PFSK-1 (cell line): ENCODE results near the gene SLC9A4.

ENCODE experiments used
- POLR2AphosphoS5 ChIP-seq: IDR thresholded peaks from 2 replicates; pipeline ENCODE4 v1.6.1; 2012; ENCODE audit warnings: low read depth, mild to moderate bottlenecking, control low read depth, low read length, moderate library complexity
- REST ChIP-seq, 2 experiments: IDR thresholded peaks; 2 replicates each; pipeline versions ENCODE4 v1.6.1 to v1.8.0; 2011 to 2012; ENCODE audit warnings: low read depth in 2 of 2, low read length in 2 of 2, control low read depth in 1 of 2, inconsistent platforms in 1 of 2, mild to moderate bottlenecking in 1 of 2, moderate library complexity in 1 of 2; ENCODE audit not compliant: insufficient read depth in 1 of 2
- SIN3A ChIP-seq: IDR thresholded peaks from 2 replicates; pipeline ENCODE4 v1.6.1; 2012; ENCODE audit warnings: mild to moderate bottlenecking, low read length, moderate library complexity, borderline replicate concordance; ENCODE audit not compliant: insufficient read depth
- TAF1 ChIP-seq: IDR thresholded peaks from 2 replicates; pipeline ENCODE4 v1.6.1; 2012; ENCODE audit warnings: low read length, control low read depth, borderline replicate concordance; ENCODE audit not compliant: insufficient read depth

- TF ChIP-seq TAF1 (no peak), POLR2AphosphoS5 (no peak), REST (IDR thresholded peaks at IDR 0.05; ENCODE audit: insufficient read depth in 1 of 2, low read depth in 2 of 2, low read length in 2 of 2) (no peak), SIN3A (no peak)
Measured at GRCh38 chr2:102520801-102521200, 47.8 kb downstream of the SLC9A4 start.
